CD4-positive, alpha-beta T cell treated with Interferon gamma for 1 hour (primary cell): ENCODE data around the gene ZNF77.
A peak's percentile ranks its signal among the peaks of the same experiment; 100 is the strongest.
"Not testable (repeated sequence)": the region's sequence is repeated elsewhere in the genome, so short reads cannot be mapped to it uniquely, and the experiment has no call there.

Experiments used
- DNase-seq: peaks from one replicate; pipeline ENCODE4 v3.0.0-alpha.2; 2020

ZNF77 gene

GRCh38 chr19:2944775-2945574 is at the start of gene ZNF77:
Gene ZNF77 (minus strand): TSS chr19:2944971. CDS start chr19:2944840, 131 bp downstream.
- peak; percentile 98 for DNase-seq

DNA sequence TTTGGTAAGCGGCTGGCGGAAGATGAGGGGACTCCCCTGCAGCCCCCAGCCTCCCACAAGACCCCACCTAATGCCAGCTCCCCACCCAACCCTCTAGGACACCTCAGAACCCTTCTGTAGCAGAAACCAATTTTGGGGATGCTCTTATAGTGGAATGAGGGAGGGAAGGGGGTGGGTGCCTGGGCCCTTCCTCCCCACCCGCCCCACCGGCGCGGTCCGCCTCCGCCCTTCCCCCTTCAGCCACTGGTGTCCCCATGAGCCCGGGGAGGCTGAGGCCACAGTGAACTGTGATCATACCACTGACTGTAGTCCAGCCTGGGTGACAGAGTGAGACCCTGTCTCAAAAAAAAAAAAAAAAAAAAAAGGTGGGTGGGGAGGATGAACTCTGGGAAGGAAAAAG is 48.8 kb upstream of the ZNF77 start:
- DNase-seq: no peak

DNA sequence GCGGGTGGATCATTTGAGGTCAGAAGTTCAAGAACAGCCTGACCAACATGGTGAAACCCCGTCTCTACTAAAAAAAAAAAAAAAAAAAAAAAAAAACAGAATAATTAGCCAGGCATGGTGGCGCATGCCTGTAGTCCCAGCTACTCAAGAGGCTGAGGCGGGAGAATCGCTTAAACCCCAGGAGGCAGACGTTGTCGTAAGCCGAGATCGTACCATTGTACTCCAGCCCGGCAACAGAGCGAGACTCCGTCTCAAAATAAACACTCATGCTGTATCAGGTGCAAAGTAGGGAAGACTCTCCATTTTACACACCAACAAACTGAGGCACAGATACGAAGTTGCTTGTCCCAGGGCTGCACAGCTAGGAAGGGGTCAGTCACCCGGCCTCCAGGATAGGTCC is 48.2 kb upstream of the ZNF77 start:
- DNase-seq: no peak

- DNase-seq: not testable (repeated sequence)
Measured at GRCh38 chr19:2992333-2992732, 47.6 kb upstream of the ZNF77 start.

- DNase-seq: no peak
Measured at GRCh38 chr19:2989236-2989946, 44.6 kb upstream of the ZNF77 start.

- DNase-seq: no peak
Measured at GRCh38 chr19:2988568-2988967, 43.8 kb upstream of the ZNF77 start.

DNA sequence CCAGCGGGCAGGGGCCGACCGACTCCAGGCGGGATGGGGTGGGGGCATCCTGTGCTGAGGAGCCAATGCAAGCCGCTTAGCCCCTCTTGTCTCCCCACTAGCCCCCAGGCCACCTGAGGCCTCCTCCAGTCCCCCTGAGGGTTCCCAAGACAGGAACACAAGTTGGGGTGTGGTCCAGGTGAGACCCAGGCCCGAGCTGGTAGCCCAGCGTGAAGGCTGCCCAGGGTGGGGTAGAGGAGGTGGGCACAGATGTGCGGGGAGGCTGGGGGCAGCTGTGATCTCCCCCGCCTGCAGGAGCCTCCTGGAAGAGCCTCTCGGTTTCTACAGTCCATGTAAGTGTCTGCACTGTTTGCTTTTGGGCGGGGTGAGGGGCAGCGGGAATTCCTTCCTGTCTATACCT is 43.0 kb upstream of the ZNF77 start:
- DNase-seq: no peak

DNA sequence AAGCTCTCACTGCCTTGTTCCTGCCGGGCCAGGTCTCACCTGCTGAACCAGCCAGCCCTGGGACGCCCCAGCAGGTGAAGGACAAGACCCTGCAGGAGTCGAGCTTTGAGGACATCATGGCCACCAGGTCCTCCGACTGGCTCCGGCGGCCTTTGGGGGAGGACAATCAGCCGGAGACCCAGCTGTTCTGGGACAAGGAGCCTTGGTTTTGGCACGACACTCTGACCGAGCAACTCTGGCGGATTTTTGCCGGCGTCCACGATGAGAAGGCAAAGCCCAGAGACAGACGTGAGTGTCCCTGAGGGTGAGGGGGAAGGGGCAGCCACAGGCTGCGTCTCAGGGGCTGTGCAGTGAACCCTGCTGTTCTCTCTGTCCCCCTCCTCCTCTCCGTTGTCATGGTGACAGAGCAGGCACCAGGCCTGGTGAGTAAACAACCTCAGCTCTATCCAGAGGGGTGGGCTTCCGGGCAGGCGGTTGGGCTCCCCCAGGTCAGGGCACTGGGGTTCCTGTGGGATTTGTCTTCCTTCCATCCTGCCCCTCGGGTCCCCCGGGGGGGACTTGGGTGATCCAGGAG is 42.3 kb upstream of the ZNF77 start:
- no peak for DNase-seq

DNA sequence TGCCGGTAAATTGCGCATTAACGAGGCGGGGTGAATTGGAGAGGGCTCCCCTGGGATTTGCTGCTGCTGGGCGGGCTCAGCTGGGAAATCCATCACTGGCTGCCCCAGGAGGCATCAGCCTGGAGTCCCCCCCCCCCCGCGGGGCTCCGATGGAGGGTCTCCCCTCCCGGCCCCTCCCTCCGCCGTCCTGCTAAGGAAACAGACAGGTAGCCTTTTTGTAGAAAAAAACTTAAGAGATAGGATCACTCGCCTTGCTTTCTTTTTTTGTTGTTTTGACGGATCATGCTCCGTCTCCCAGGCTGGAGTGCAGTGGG is 39.4 kb upstream of the ZNF77 start:
- DNase-seq: no peak

DNA sequence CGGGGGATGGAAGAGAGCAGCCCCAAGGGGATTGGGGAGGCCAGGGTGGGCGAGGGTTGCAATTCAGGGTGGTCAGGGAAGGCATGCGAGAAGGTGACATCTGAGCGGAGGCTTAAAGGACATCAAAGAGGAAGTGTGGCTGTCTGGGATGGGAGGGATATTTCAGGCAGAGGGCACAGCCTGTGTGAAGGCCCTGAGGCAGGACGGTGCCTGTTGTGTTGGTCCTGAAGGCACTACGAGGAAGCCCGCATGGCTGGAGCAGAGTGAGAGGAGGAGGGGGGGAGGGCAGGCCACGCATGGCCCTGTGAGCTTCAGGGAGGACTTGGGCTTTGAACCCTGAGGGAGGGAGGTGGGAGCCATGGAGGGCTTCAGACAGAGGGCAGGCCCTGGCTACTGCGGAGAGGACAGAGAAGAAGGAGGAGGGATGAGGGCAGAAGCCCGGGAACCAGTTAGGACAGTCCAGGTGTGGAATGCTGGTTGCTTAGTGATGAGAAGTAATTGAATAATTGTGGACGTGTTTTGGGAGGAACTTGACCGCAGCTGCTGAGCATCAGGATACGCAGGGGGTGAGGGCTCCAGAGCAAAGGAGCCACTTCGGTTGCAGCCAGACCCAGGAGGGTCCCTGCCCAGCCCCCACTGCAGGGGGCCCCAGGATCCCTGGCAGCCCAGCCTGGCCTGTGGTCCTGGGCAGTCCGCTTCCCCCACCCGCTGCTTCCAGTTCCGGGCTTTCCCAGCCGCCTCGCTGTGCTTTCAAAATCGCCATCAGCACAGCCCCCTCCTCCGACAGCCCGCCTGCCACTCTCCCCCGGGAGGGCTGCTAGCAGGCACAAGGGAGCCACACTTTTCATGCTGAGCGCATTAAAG is 38.8 kb upstream of the ZNF77 start:
- no peak for DNase-seq

- no peak for DNase-seq
Measured at GRCh38 chr19:2982983-2983350, 38.2 kb upstream of the ZNF77 start.

DNA sequence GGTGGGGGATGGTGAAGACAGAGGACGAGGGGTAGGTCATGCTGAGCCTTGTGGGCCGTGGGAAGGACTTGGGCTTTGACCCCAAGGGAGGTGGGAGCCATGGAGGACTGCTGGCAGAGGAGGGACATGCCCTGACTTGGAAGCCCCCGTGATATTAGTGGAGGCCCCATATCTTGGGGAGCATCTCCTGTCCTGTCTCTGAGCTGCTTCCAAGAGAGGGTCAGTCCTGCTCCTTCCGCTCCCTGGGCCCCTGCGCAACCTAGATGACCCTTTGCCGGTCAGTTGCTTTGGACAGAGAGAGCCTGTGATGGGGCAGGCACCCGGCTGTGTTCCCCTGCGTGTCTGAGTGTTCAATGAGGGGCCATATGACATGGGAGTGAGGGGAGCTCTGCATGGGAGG is 37.8 kb upstream of the ZNF77 start:
- DNase-seq: no peak

- DNase-seq: no peak
Measured at GRCh38 chr19:2981898-2982297, 37.1 kb upstream of the ZNF77 start.

DNA sequence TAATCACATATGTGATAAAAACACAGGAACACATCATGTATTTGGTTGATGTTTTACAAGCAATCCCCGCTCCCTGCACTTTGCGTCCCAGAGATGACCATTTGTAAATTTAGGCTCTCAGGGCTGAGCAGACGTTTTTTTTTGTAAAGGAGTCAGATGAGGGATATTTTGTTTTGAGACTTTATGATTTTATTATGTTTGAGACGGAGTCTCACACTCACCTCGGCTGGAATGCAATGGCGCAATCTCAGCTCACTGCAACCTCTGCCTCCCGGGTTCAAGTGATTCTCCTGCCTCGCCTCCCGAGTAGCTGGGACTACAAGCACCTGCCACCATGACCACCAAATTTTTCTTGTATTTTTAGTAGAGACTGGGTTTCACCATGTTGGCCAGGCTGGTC is 34.0 kb upstream of the ZNF77 start:
- no peak for DNase-seq

DNA sequence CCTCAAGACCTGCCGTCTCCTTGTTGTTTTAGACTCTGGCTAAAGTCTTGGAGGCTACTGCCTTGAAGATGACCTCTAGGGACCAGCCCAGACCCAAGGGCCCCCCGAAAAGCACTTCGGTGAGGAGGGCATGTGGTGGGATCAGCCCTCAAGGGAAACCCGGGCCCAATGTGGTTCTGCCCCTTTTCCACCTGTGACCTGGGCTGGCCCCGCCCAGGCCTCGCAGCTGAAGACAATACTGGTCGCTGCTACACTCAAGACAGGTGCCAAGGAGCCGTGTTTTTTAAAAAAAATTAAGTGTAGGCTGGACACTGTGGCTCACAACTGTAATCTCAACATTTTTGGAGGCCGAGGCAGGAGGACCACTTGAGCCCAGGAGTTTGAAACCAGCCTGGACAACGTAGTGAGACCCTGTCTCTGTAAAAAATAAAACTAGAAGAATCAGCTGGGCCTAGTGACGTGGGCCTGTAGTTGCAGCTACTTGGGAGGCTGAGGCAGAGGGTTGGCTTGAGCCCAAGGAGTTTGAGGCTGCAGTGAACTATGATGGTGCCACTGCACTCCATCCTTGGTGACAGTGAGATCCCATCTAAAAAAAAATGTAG is 33.5 kb upstream of the ZNF77 start:
- DNase-seq: no peak

GRCh38 chr19:2977746-2978138 is 33.0 kb upstream of the ZNF77 start:
- no peak for DNase-seq

DNA sequence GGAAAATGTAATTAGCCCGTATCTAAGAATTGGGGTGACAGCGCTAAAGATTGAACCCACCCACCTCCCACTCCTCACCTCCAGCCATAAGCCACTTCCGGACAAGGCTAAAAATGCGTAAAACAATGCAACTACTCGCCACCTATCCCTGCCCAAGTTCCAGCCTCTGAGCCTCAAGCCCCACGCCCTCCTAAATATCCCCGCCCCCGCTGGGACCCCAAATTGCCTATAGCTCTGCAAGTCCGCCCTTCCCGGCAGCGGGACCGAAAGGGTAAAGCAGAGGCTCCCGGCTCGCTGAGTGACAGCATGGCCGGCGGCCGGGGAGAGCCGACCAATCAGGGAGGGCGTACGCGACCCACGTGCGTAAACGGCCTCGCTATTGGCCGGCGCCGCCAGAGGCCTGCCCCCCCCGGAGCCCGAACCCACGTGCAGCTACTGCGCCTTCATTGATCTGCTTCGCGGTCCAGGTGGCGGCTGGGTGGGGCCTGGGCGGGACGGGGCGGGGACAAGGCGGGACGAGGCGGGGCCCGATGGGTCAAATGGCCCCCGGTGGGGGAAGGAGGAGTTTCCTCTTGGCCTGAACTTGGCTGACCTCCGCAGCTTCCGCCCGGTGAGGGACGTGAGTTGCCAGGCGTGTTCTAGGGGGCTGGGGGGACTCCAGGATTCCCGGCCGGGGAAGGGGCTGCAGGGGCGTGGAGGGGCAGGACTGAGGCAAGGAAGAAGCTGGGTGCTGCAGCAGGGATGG is 32.4 kb upstream of the ZNF77 start, which contains the start of gene TLE6:
Gene TLE6, plus strand, starts transcription at position 564 of the 745 bp plus-strand sequence. CDS start 670 bp downstream, outside the sequence.
- peak; percentile 96 for DNase-seq

DNA sequence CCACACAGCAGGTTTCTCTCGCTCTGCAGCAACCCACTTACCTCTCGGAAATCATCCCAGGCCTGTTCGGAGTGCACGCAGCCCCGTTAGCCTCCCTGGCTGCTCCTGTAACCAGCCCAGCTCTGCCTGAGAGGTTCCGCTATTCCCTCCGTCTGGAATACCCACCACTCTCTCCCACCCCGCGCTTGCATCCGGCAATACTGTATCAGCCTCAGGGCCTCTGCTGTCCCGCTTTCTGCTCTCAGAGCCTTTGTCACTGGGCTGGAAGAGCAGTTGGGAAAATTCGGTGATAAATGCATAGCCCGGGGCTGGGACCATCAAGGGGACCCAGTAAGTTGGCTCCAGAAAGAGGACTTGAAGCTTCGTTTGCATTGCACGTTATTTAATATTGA is 31.8 kb upstream of the ZNF77 start:
- no peak for DNase-seq

- no peak for DNase-seq
Measured at GRCh38 chr19:2974342-2975041, 29.7 kb upstream of the ZNF77 start.

- no peak for DNase-seq
Measured at GRCh38 chr19:2973229-2973628, 28.5 kb upstream of the ZNF77 start.

DNA sequence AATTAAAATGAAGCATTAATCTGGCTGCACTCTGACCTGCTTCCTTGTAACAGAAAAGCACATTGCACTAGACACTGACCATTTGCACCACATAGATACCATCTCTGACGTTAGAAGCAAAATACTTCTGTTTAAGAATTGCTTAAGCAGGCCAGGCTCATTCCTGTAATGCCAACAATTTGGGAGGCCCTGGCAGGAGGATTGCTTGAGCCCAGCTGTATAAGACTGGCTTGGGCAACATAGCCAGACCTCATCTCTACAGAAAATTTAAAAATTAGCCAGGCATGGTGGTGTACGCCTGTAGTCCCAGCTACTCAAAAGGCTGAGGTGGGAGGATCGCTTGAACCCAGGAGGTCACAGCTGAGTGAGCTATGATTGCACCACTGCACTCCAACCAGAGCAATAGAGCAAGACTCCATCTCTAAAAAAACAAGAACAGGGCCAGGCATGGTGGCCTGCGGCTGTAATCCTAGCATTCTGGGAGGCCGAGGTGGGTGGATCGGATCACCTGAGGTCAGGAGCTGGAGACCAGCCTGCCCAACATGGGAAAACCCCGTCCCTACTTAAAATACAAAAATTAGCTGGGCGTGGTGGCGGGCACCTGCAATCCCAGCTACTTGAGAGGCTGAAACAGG is 25.5 kb upstream of the ZNF77 start:
- DNase-seq: no peak
